BE2C (cell line): ENCODE measurements around the gene OSBPL2.
A peak's percentile ranks its signal among the peaks of the same experiment; 100 is the strongest.

Experiments used
- DNase-seq: peaks from one replicate; pipeline ENCODE4 v3.0.0-alpha.2; 2020
- H3K27me3 ChIP-seq: fragments of 250-450 bp; sonication (Bioruptor Pico); 2 replicates; pipeline ENCODE4 v1.5.1; 2020; ENCODE audit warnings: mild to moderate bottlenecking
- H3K36me3 ChIP-seq: fragments of 250-450 bp; sonication (Bioruptor Pico); 2 replicates; pipeline ENCODE4 v1.5.1; 2020; ENCODE audit warnings: mild to moderate bottlenecking
- H3K4me1 ChIP-seq: fragments of 250-450 bp; sonication (Bioruptor Pico); 2 replicates; pipeline ENCODE4 v1.5.1; 2020
- H3K4me3 ChIP-seq: 2 replicates; pipeline ENCODE4 v1.5.1; 2011; ENCODE audit warnings: low read depth, low read length
- H3K9me3 ChIP-seq: fragments of 250-450 bp; sonication (Bioruptor Pico); 2 replicates; pipeline ENCODE4 v1.5.1; 2020
- CTCF ChIP-seq: IDR thresholded peaks from 2 replicates; pipeline ENCODE4 v1.5.1; 2012; ENCODE audit warnings: mild to moderate bottlenecking, low read depth, low read length

Gene OSBPL2

GRCh38 chr20:62238569-62239277, 402 bp downstream of the OSBPL2 start:
- TF ChIP-seq CTCF, result no peak
- Histone ChIP-seq H3K36me3 (no peaks in the 10 kb centered on the region), H3K9me3 (no peaks in the 10 kb centered on the region), H3K27me3 (no peaks in the 10 kb centered on the region), H3K4me3 (peak overlapping the region; percentile 66), H3K4me1 (no peaks in the 10 kb centered on the region)
- DNase-seq, result no peak

GRCh38 chr20:62239278-62239879, 1.1 kb downstream of the OSBPL2 start:
- Histone ChIP-seq H3K4me3 (peak overlapping the region; percentile 66), H3K4me1 (no peaks in the 10 kb centered on the region), H3K36me3 (no peaks in the 10 kb centered on the region), H3K9me3 (no peaks in the 10 kb centered on the region), H3K27me3 (no peaks in the 10 kb centered on the region)
- TF ChIP-seq CTCF, result no peak
- DNase-seq, result no peak

- Histone ChIP-seq H3K4me3 (no peak overlapping the region), H3K4me1 (no peaks in the 10 kb centered on the region)
- no peak for TF ChIP-seq CTCF
Observed at GRCh38 chr20:62240020-62240685, 1.8 kb downstream of the OSBPL2 start.

GRCh38 chr20:62241506-62241905, 3.2 kb downstream of the OSBPL2 start:
- no peaks in the 10 kb centered on the region for H3K36me3 ChIP-seq
- DNase-seq, result no peak
- no peaks in the 10 kb centered on the region for H3K27me3 ChIP-seq
- TF ChIP-seq CTCF, result no peak
- H3K4me1 ChIP-seq, result no peaks in the 10 kb centered on the region
- H3K9me3 ChIP-seq, result no peaks in the 10 kb centered on the region
- H3K4me3 ChIP-seq, result no peak overlapping the region

More at GRCh38 chr20:62240020-62240685, 1.8 kb downstream of the OSBPL2 start:
- H3K27me3 ChIP-seq, result no peaks in the 10 kb centered on the region
- H3K9me3 ChIP-seq, result no peaks in the 10 kb centered on the region
- no peak for DNase-seq
- H3K36me3 ChIP-seq, result no peaks in the 10 kb centered on the region

DNA sequence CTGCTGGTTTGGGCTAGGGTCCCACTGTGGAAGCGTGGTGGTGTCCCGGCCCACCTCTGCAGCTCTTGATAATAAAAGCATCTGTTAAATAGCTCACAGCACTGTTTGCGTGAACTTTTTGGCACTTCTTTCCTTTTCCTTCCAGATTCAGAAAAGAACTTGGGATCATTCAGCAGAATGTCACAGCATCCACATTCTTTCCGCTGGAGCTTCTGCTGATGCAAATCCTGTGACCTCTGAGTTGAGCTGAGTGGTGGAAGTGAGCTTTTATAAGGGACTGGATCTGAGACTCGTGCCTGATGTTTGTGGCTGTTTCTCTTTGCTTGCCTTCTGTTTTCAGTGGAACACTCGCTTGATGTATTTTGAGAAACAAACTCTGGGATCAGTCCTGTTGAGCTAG, 3.9 kb downstream of the OSBPL2 start:
- H3K36me3 ChIP-seq, result no peaks in the 10 kb centered on the region
- DNase-seq, result no peak
- no peak for TF ChIP-seq CTCF

GRCh38 chr20:62243106-62243505, 4.8 kb downstream of the OSBPL2 start:
- no peak for TF ChIP-seq CTCF
- H3K4me1 ChIP-seq, result no peaks in the 10 kb centered on the region
- H3K36me3 ChIP-seq, result no peaks in the 10 kb centered on the region
- H3K27me3 ChIP-seq, result no peaks in the 10 kb centered on the region
- DNase-seq, result no peak
- no peak overlapping the region for H3K4me3 ChIP-seq
- no peaks in the 10 kb centered on the region for H3K9me3 ChIP-seq

More for the DNA sequence above, 3.9 kb downstream of the OSBPL2 start:
- Histone ChIP-seq H3K4me1 (no peaks in the 10 kb centered on the region), H3K4me3 (no peak overlapping the region), H3K27me3 (no peaks in the 10 kb centered on the region), H3K9me3 (no peaks in the 10 kb centered on the region)
